GM18951 (cell line): Measurements from ENCODE around the gene XRCC6.
A peak's percentile ranks its signal among the peaks of the same experiment; 100 is the strongest.
"Not testable (repeated sequence)": the region's sequence is repeated elsewhere in the genome, so short reads cannot be mapped to it uniquely, and the experiment has no call there.

Source experiments
- POLR2A ChIP-seq: IDR thresholded peaks from 4 replicates; pipeline ENCODE4 v1.6.1; 2011; ENCODE audit warnings: mild to moderate bottlenecking; ENCODE audit not compliant: insufficient read length, insufficient read depth; ENCODE audit errors: extremely low read depth
- in situ Hi-C: fragments of 300-500 bp; cut with MboI; formaldehyde crosslinking; loops from one replicate; pipeline ENCODE4 v1.12.0; 2022; ENCODE audit warnings: low sequenced_read_pairs, mixed read lengths, inconsistent platforms; ENCODE audit not compliant: unreplicated experiment

Gene XRCC6

DNA sequence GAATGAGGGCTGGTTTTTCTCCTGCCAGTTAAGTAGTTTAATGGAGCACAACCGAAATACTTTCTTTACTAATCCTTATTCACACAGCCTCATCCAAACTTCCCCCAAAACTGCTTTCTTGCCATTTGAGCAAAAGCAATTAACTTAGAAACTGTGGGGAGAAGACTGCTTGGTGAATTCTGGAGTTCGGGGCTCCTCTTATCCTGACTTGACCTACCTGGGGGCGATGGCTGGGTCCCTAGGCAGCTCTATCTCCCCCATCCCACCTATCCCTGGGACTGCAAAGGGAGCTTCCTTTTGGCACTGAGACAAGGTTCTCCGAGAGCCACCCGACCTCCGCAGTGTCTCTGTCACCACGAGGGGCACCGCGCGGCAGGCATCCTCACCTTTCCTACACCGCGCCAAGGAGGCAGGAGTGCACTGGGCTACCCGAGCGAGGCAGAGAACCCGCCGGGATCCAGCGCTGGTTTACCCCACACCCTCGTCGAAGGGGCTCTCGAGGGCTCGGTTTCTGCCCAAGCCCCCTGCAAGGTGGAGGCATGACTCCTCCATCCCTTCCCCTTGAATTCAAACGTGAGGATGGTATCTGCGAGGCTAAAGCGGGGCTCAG, 1.0 kb upstream of the XRCC6 start:
- in situ Hi-C loops: no loop called here
- no peak for TF ChIP-seq POLR2A

DNA sequence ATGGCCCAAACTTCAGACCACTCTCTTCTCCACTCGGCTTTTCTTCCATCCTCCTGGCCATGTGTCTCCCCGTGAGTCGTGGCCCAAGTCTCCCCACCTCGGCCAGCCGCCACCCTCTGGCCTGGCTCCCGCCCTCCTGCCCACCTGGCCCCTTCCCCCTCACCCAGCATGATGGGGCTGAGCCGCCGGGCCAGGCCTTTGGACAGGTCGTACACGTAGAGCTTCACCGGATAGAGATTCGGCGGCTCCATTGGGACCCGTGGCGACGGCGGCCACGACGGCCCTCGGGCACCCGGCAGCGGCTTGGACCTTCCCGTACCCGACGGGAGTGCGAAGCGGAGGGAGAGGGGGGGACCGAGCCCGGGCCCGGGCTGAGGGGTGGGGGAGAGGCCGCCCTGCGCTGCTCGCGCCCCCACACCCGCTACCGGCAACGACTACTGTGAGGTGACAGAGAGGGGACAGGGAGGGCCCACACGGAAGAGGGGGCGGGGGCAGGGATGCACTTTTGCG, 451 bp upstream of the XRCC6 start, which contains the start of gene DESI1:
DESI1 (minus strand) TSS at position 455 of the 510 bp plus-strand sequence; CDS start at position 251, 204 bp downstream.
- peak; percentile 98 for TF ChIP-seq POLR2A
- in situ Hi-C loops: no loop called here

DNA sequence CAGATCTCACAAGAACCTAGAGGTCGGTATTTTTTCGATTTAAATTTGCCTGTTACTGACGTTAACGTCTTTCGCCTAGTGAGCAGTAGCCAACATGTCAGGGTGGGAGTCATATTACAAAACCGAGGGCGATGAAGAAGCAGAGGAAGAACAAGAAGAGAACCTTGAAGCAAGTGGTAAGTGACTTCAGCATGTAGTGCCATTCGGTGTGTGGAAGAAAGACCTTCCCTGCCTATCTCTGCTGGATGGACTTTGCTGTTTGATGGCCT, 750 bp downstream of the XRCC6 start:
- no peak for TF ChIP-seq POLR2A
- in situ Hi-C loops: no loop called here

DNA sequence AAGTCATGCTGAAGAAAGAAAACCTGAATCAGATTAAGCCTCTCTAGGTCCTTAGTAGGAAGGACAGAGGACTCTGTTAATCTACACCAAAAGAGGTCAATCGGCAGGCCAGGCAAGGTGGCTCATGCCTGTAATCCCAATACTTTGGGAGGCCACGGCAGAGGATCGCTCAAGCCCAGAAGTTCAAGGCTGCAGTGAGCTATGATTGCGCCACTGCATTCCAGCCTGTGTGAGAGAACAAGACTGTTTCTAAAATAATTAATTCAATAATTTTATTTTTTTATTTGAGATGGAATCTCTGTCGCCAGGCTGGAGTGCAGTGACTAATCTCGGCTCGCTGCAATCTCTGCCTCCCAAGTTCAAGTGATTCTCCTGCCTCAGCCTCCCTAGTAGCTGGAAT, 4.5 kb downstream of the XRCC6 start:
- in situ Hi-C loops: no loop called here
- no peak for TF ChIP-seq POLR2A

GRCh38 chr22:41631115-41631514, 10.0 kb downstream of the XRCC6 start:
- in situ Hi-C loops: not testable (repeated sequence)

DNA sequence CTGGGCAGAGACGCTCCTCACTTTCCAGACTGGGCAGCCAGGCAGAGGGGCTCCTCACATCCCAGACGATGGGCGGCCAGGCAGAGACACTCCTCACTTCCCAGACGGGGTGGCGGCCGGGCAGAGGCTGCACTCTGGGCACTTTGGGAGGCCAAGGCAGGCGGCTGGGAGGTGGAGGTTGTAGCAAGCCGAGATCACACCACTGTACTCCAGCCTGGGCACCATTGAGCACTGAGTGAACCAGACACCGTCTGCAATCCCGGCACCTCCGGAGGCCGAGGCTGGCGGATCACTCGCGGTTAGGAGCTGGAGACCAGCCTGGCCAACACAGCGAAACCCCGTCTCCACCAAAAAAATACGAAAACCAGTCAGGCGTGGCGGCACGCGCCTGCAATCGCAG, 10.5 kb downstream of the XRCC6 start:
- in situ Hi-C loops: not testable (repeated sequence)

- in situ Hi-C loops: not testable (repeated sequence)
Observed at GRCh38 chr22:41634610-41635009, 13.5 kb downstream of the XRCC6 start.

DNA sequence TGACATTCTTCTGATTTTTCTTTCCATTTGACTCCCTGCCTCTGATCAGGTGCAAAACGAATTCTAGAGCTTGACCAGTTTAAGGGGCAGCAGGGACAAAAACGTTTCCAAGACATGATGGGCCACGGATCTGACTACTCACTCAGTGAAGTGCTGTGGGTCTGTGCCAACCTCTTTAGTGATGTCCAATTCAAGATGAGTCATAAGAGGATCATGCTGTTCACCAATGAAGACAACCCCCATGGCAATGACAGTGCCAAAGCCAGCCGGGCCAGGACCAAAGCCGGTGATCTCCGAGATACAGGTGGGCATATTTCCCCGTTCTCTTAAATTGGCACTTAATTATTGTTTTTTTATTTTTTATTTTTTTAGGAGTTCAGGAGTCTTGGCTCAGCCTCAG, 15.4 kb downstream of the XRCC6 start:
- in situ Hi-C loops: no loop called here
- no peak for TF ChIP-seq POLR2A

GRCh38 chr22:41637623-41638022, 16.5 kb downstream of the XRCC6 start:
- in situ Hi-C loops: not testable (repeated sequence)

- TF ChIP-seq POLR2A: no peak
- in situ Hi-C loops: no loop called here
Observed at GRCh38 chr22:41638124-41638523, 17.0 kb downstream of the XRCC6 start.

DNA sequence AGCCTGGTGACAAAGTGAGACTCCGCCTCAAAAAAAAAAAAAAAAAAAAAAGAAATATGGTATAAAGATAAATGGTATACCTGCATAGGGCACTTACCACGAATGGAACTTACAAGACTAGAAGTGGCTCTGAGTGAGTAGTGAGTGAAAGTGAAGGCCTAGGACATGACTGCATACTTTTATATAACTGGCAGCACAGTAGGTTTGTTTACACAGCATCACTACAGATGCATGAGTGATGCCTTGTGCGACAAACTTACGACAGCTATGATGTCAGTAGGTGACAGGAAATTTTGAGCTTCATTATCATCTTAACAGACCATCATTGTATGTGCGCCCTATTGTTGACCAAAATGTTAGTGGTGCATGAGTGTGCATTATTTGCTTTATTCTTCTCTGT, 17.7 kb downstream of the XRCC6 start:
- no peak for TF ChIP-seq POLR2A
- in situ Hi-C loops: no loop called here

GRCh38 chr22:41641854-41642253, 20.8 kb downstream of the XRCC6 start:
- TF ChIP-seq POLR2A: no peak
- in situ Hi-C loops: no loop called here

DNA sequence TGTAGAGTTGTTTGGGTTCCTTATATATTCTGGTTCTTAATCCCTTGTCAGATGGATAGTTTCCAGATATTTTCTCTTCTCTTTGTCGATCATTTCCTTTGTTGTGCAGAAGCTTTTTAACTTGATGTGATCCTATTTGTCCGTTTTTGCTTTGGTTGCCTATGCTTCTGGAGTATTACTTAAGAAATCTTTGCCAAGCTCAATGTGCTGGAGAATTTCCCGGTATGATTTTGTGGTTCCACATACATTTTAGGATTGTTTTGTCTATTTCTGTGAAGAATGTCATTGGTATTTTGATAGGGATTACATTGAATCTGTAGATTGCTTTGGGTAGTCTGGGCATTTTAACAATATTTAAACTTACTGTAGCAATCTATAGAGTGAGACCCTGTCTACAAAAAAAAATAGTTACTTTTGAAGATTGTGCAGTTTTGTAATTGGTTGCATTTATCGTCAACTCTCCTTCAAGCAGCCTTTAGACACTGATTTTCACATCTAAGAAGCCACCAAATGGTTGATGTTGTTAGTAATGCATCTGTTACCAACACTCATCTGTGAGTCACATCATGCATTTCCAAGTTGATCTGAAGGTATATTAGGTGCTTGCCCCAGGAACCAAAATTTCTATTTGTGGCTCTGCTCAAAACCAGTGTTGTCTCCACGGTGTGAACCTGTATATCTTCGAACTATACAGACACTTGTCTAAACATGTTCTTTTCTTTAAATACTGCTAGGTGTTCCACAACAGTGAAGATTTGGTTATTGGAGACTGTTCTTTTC, 21.4 kb downstream of the XRCC6 start:
- in situ Hi-C loops: no loop called here
- no peak for TF ChIP-seq POLR2A

DNA sequence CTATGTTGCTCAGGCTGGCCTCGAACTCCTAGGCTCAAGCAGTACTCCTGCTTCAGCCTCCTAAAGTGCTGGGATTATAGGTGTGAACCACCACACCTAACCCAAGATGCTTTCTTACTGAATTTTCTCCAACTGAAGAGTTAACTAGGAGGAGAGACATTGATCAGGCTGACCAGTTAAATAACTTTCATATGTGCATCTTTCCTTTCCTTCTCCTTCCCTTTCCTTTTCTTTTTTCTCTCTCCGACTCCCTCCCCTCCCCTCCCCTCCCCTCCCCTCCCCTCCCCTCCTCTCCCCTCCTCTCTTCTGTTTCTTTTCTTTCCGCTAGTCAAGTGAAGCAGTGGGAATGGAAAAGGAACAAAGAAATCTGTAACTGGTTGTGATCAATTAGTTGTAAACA, 26.7 kb downstream of the XRCC6 start:
- no peak for TF ChIP-seq POLR2A
- in situ Hi-C loops: no loop called here

DNA sequence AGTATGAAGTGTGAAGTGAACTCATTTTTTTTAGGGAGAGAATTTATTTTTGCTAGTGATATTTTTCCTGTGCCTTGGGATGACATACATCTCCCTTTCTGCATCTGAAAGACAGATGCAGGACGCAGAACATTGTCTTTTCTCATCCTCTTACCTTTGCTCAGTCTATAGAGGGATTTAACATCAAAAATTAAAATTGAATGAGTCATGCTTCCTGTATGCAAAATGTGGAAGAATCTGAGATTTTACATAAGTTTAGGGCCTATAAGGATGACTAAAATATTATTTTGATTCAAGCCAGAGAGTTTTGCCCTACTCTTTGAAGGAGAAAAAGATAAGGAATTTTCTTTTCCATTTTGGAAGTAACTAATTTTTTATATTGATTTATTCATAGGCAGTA, 27.3 kb downstream of the XRCC6 start:
- no peak for TF ChIP-seq POLR2A
- in situ Hi-C loops: no loop called here

DNA sequence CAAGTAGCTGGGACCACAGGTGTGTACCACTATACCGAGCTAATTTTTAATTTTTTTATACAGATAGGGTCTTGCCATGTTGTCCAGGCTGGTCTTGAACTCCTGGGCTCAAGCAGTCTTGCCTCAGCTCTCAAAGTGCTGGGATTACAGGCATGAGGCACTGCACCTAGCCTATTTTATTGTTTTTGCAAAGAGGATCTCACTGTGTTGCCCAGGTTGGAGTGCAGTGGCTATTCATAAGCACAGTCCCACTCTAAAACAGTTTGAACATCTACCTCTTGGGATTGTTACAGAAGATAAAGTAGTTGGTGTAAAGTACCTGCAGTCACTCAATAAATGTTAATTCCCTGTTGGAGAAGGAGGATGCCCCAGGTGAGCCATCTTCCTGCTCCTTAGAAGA, 29.1 kb downstream of the XRCC6 start:
- in situ Hi-C loops: no loop called here
- no peak for TF ChIP-seq POLR2A
